HepG2 (cell line): ENCODE results near the gene THADA. TPM values are rescaled to one million over a fixed set of nuclear protein-coding genes. Genes with fewer than 3 reads are reported as not detected.

Source experiments
- ELF1 ChIP-seq: sonication (generic); formaldehyde crosslinking; IDR thresholded peaks from 2 replicates; pipeline ENCODE4 v1.4.0; 2020; ENCODE audit warnings: missing genetic modification reagents
- FOXA3 ChIP-seq: IDR thresholded peaks from 2 replicates; pipeline ENCODE4 v1.6.1; 2016; ENCODE audit warnings: missing genetic modification reagents, missing compliant biosample characterization
- GPN1 ChIP-seq: sonication (generic); formaldehyde crosslinking; IDR thresholded peaks from 2 replicates; pipeline ENCODE4 v1.5.1; 2020; ENCODE audit warnings: missing genetic modification reagents, borderline replicate concordance
- GZF1 ChIP-seq: sonication (generic); formaldehyde crosslinking; IDR thresholded peaks from 2 replicates; pipeline ENCODE4 v1.5.1; 2020; ENCODE audit warnings: mild to moderate bottlenecking, missing genetic modification reagents
- HMGXB4 ChIP-seq, 2 experiments: sonication (generic) in 1 of 2; formaldehyde crosslinking in 1 of 2; IDR thresholded peaks; 2 replicates each; pipeline versions ENCODE4 v1.4.0 to v1.6.1; 2018 to 2020; ENCODE audit warnings: missing genetic modification reagents in 2 of 2, borderline replicate concordance in 1 of 2, low read depth in 1 of 2, mild to moderate bottlenecking in 1 of 2, missing biosample characterization in 1 of 2
- KDM3A ChIP-seq: IDR thresholded peaks from 2 replicates; pipeline ENCODE4 v1.6.1; 2018; ENCODE audit warnings: low read depth, missing compliant biosample characterization
- LRRFIP1 ChIP-seq: sonication (generic); formaldehyde crosslinking; conservative IDR thresholded peaks from 2 replicates; pipeline ENCODE4 v1.4.0; 2020; ENCODE audit warnings: missing genetic modification reagents
- MATR3 ChIP-seq: sonication (generic); formaldehyde crosslinking; IDR thresholded peaks from 2 replicates; pipeline ENCODE4 v1.4.0; 2020; ENCODE audit warnings: missing genetic modification reagents
- NFRKB ChIP-seq: fragments of 450-650 bp; IDR thresholded peaks from 2 replicates; pipeline ENCODE4 v1.6.1; 2017
- PAF1 ChIP-seq: IDR thresholded peaks from 2 replicates; pipeline ENCODE4 v1.6.1; 2016; ENCODE audit warnings: missing genetic modification reagents, missing compliant biosample characterization
- PPARG ChIP-seq: conservative IDR thresholded peaks from 2 replicates; pipeline ENCODE4 v1.6.1; 2016; ENCODE audit warnings: missing biosample characterization, missing genetic modification reagents
- SIN3A ChIP-seq: IDR thresholded peaks from 2 replicates; pipeline ENCODE4 v1.6.1; 2011; ENCODE audit warnings: low read depth, mild to moderate bottlenecking, control low read depth, low read length, borderline replicate concordance
- SP4 ChIP-seq: sonication (generic); formaldehyde crosslinking; IDR thresholded peaks from 2 replicates; pipeline ENCODE4 v1.8.1; 2023; ENCODE audit warnings: mild to moderate bottlenecking, missing genetic modification reagents
- SPEN ChIP-seq: sonication (generic); formaldehyde crosslinking; IDR thresholded peaks from 2 replicates; pipeline ENCODE4 v1.5.1; 2020; ENCODE audit warnings: low read depth, mild to moderate bottlenecking, missing genetic modification reagents
- TOE1 ChIP-seq: sonication (generic); formaldehyde crosslinking; IDR thresholded peaks from 2 replicates; pipeline ENCODE4 v1.4.0; 2020; ENCODE audit warnings: mild to moderate bottlenecking, missing genetic modification reagents
- U2AF1 ChIP-seq: fragments of 200-400 bp; formaldehyde crosslinking; optimal IDR thresholded peaks from 2 replicates; pipeline ENCODE3; 2017; ENCODE audit warnings: mild to moderate bottlenecking, low read depth, low read length
- ZBTB7B ChIP-seq: sonication (generic); formaldehyde crosslinking; IDR thresholded peaks from 2 replicates; pipeline ENCODE4 v1.4.0; 2020; ENCODE audit warnings: missing genetic modification reagents
- ZNF276 ChIP-seq: sonication (generic); formaldehyde crosslinking; IDR thresholded peaks from 2 replicates; pipeline ENCODE4 v1.4.0; 2020; ENCODE audit warnings: mild to moderate bottlenecking, low read depth, missing genetic modification reagents
- ZNF335 ChIP-seq: sonication (generic); formaldehyde crosslinking; IDR thresholded peaks from 2 replicates; pipeline ENCODE4 v1.4.0; 2020; ENCODE audit warnings: missing genetic modification reagents
- ZNF558 ChIP-seq: sonication (generic); formaldehyde crosslinking; IDR thresholded peaks from 2 replicates; pipeline ENCODE4 v1.9.0; 2022; ENCODE audit warnings: mild to moderate bottlenecking, missing genetic modification reagents, borderline replicate concordance
- ZNF564 ChIP-seq: sonication (generic); formaldehyde crosslinking; IDR thresholded peaks from 2 replicates; pipeline ENCODE4 v1.8.1; 2023; ENCODE audit warnings: mild to moderate bottlenecking, missing genetic modification reagents
- ZNF83 ChIP-seq: sonication (generic); formaldehyde crosslinking; IDR thresholded peaks from 2 replicates; pipeline ENCODE4 v1.4.0; 2020; ENCODE audit warnings: missing genetic modification reagents, mild to moderate bottlenecking, borderline replicate concordance
- ZSCAN25 ChIP-seq: sonication (generic); formaldehyde crosslinking; IDR thresholded peaks from 2 replicates; pipeline ENCODE4 v1.8.0; 2022; ENCODE audit warnings: mild to moderate bottlenecking, missing genetic modification reagents
- polyA plus RNA-seq, 8 experiments: library from polyadenylated mRNA; depleted of rRNA in 3 of 8; stranded (reverse) in 7 of 8; unstranded in 1 of 8; fragments of >200 nt; fragmentation: Illumina TruSeq in 4 of 8; extraction: Trizol in 4 of 8; gene quantifications; 2 replicates each; pipeline versions ENCODE4 v1.2.1 to v1.2.3, GENCODE V29; 2011 to 2016; ENCODE audit warnings: low read depth in 4 of 8, missing spikeins in 1 of 8, mixed read lengths in 1 of 8; ENCODE audit not compliant: insufficient read depth in 1 of 8
- total RNA-seq, 5 experiments: library from RNA; depleted of rRNA; stranded (reverse); fragments of >200 nt; fragmentation: Illumina TruSeq; extraction: Trizol; gene quantifications; 2 replicates each; pipeline ENCODE4 v1.2.3, GENCODE V29; 2016; ENCODE audit warnings: low read depth in 1 of 5

THADA gene
- total and polyA plus RNA-seq, 2 of the 13 experiments (the other 11 are each of a cell fraction or from before 2014, with no cell fraction given) = 12.7 to 21.7 TPM

- TF ChIP-seq NFRKB = no peak
- peak; percentile 97 for TF ChIP-seq FOXA3
- no peak; the same call in none of the 2 replicates for TF ChIP-seq SPEN
- peak; percentile 86 for TF ChIP-seq ZNF335 (CRISPR knock-in tag)
- TF ChIP-seq KDM3A (CRISPR knock-in tag) = no peak; the same call in none of the 2 replicates
- no peak; the same call in 1 of the 2 replicates for TF ChIP-seq GZF1 (CRISPR knock-in tag)
- no peak for TF ChIP-seq PAF1 (CRISPR knock-in tag)
- TF ChIP-seq PPARG (CRISPR knock-in tag) = peak; percentile 76
- TF ChIP-seq U2AF1 = no peak
- no peak; the same call in none of the 2 replicates for TF ChIP-seq TOE1
- no peak for TF ChIP-seq SP4 (CRISPR knock-in tag)
- no peak; the same call in 1 of the 2 replicates for TF ChIP-seq LRRFIP1 (CRISPR knock-in tag)
- no peak for TF ChIP-seq MATR3 (CRISPR knock-in tag)
- TF ChIP-seq ZBTB7B (CRISPR knock-in tag) = no peak; the same call in 1 of the 2 replicates
- TF ChIP-seq ZNF564 = no peak; the same call in 1 of the 2 replicates
- peak; percentile 28; the same call in 1 of the 2 replicates for TF ChIP-seq SIN3A
- TF ChIP-seq ELF1 (CRISPR knock-in tag) = no peak; the same call in 1 of the 2 replicates
- peak; percentile 75; the same call in 1 of the 2 replicates for TF ChIP-seq ZNF276 (CRISPR knock-in tag)
- TF ChIP-seq ZNF83 (CRISPR knock-in tag) = peak; percentile 17; the same call in 1 of the 2 replicates
- peak; percentile 29 to 95; a peak in 3 of 4 replicates for TF ChIP-seq HMGXB4 (CRISPR knock-in tag; IDR thresholded peaks at IDR 0.05; ENCODE audit: borderline replicate concordance in 1 of 2, low read depth in 1 of 2)
- no peak for TF ChIP-seq GPN1
- TF ChIP-seq ZNF558 (CRISPR knock-in tag) = peak; percentile 21; the same call in 1 of the 2 replicates
- peak; percentile 97 for TF ChIP-seq ZSCAN25 (CRISPR knock-in tag)
Observed at GRCh38 chr2:43226955-43227829, 368.6 kb downstream of the THADA start (continued).
